Measurements from ENCODE around the gene FMNL1. TPM values are rescaled to one million over a fixed set of nuclear protein-coding genes. Genes with fewer than 3 reads are reported as not detected.

Gene FMNL1
- total RNA-seq, 1 experiment from 2014 or later, result 20.0 TPM

DNA sequence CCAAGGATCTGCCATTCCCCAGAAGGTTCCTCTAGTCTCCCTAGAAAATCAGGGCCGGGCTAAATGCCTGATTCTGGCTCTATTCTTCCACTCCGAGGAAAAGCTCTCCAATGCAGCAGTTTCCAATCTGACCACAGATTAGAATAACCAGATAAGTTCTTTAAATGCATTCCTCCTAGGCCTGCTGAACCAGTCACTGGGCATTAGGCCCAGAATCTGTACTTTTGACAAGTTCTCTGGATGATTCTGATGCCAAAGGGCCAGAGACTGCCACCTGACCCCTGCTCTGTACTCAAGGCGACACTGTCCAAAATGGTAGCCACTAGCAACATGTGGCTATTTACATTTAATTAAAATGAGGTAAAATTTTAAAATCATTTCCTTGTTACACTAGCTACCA is 72.8 kb downstream of the FMNL1 start:
- DNase-seq (ENCODE audit: low read depth, low spot score), result no peak
- POLR2A ChIA-PET, result no interaction called here

DNA sequence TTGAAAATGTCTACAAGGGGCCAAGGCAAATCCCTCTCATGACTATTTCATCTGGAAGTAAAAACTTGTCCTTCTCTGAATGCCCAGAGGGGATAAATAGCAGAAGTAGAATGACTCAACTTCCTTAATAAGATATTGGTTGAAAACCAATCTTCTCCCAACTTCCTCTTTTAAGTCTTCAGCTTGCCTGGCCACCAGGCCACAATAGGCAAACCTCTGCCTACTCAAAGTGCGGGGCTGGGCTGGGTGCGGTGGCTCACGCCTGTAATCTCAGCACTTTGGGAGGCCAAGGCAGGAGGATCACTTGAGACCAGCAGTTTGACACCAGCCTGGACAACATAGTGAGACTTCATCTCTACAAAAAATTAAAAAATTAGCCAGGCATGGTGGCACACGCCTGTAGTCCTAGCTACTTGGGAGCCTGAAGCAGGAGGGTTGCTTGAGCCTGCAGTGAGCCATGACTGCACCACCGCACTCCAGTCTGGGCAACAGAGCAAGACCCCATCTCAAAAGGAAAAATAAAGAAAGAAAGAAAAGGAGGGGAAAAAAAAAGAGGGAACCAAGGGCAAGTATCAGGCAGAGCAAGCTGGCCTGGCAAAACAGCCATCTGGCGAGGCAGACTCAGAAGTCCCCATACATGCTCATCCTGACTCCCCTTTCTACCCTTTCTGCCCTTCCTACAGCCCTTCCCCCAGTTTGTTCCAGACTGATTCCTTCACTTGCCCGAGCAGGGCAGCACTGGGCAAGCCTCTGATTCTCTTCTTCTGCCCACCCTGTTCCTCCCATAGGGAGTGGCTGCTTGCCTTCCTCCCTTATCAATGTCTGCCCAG is 74.5 kb downstream of the FMNL1 start:
- ChIA-PET CTCF (no interaction called here), POLR2A (no interaction called here)
- no peak overlapping the region for H3K4me3 ChIP-seq (ENCODE audit: low read depth in 2 of 2, low read length in 2 of 2)
- H3K27ac ChIP-seq (ENCODE audit: low read length), result peak overlapping the region; percentile 93
- no peaks in the 10 kb centered on the region for H3K36me3 ChIP-seq (ENCODE audit: control insufficient read depth, insufficient read depth, low read length)
- peaks cover 94% of the 10 kb centered on the region for H3K4me1 ChIP-seq (ENCODE audit: control insufficient read depth, insufficient read depth, low read length)
- ATAC-seq, result no peak
- intact Hi-C loops (cut with micrococcal nuclease; ENCODE audit: unreplicated experiment), result no loop called here
- in situ Hi-C loops (cut with HindIII; ENCODE audit: low pct_unique_long_range_greater_than_20kb, low sequenced_read_pairs), result no loop called here
- no peak for TF ChIP-seq POLR2AphosphoS5 (IDR thresholded peaks at IDR 0.05; ENCODE audit: low read depth, low read length)
- TF ChIP-seq, protein P1, sequence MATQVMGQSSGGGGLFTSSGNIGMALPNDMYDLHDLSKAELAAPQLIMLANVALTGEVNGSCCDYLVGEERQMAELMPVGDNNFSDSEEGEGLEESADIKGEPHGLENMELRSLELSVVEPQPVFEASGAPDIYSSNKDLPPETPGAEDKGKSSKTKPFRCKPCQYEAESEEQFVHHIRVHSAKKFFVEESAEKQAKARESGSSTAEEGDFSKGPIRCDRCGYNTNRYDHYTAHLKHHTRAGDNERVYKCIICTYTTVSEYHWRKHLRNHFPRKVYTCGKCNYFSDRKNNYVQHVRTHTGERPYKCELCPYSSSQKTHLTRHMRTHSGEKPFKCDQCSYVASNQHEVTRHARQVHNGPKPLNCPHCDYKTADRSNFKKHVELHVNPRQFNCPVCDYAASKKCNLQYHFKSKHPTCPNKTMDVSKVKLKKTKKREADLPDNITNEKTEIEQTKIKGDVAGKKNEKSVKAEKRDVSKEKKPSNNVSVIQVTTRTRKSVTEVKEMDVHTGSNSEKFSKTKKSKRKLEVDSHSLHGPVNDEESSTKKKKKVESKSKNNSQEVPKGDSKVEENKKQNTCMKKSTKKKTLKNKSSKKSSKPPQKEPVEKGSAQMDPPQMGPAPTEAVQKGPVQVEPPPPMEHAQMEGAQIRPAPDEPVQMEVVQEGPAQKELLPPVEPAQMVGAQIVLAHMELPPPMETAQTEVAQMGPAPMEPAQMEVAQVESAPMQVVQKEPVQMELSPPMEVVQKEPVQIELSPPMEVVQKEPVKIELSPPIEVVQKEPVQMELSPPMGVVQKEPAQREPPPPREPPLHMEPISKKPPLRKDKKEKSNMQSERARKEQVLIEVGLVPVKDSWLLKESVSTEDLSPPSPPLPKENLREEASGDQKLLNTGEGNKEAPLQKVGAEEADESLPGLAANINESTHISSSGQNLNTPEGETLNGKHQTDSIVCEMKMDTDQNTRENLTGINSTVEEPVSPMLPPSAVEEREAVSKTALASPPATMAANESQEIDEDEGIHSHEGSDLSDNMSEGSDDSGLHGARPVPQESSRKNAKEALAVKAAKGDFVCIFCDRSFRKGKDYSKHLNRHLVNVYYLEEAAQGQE (IDR thresholded peaks at IDR 0.05; ENCODE audit: insufficient read depth in 1 of 2, low read depth in 2 of 2, low read length in 1 of 2), result no peak
- no peak for TF ChIP-seq TCF7L2 (IDR thresholded peaks at IDR 0.05; ENCODE audit: low read depth, low read length)
- TF ChIP-seq, protein P2, sequence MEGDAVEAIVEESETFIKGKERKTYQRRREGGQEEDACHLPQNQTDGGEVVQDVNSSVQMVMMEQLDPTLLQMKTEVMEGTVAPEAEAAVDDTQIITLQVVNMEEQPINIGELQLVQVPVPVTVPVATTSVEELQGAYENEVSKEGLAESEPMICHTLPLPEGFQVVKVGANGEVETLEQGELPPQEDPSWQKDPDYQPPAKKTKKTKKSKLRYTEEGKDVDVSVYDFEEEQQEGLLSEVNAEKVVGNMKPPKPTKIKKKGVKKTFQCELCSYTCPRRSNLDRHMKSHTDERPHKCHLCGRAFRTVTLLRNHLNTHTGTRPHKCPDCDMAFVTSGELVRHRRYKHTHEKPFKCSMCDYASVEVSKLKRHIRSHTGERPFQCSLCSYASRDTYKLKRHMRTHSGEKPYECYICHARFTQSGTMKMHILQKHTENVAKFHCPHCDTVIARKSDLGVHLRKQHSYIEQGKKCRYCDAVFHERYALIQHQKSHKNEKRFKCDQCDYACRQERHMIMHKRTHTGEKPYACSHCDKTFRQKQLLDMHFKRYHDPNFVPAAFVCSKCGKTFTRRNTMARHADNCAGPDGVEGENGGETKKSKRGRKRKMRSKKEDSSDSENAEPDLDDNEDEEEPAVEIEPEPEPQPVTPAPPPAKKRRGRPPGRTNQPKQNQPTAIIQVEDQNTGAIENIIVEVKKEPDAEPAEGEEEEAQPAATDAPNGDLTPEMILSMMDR (IDR thresholded peaks at IDR 0.05), result no peak
- no peaks in the 10 kb centered on the region for H3K9me3 ChIP-seq (ENCODE audit: control insufficient read depth, insufficient read depth, low read depth, low read length)
- no peaks in the 10 kb centered on the region for H3K27me3 ChIP-seq (ENCODE audit: control insufficient read depth, insufficient read depth, low read length)
- BruUV-seq (replicated peaks), result no TSS peak
- DNase-seq (ENCODE audit: low read depth, low spot score), result no peak

More for the DNA sequence above, 72.8 kb downstream of the FMNL1 start:
- Histone ChIP-seq H3K36me3 (ENCODE audit: control insufficient read depth, insufficient read depth, low read length) (peaks cover 4% of the 10 kb centered on the region), H3K9me3 (ENCODE audit: control insufficient read depth, insufficient read depth, low read depth, low read length) (no peaks in the 10 kb centered on the region), H3K4me3 (ENCODE audit: low read depth in 2 of 2, low read length in 2 of 2) (no peak overlapping the region), H3K4me1 (ENCODE audit: control insufficient read depth, insufficient read depth, low read length) (peaks cover 97% of the 10 kb centered on the region), H3K27ac (ENCODE audit: low read length) (peak overlapping the region; percentile 93), H3K27me3 (ENCODE audit: control insufficient read depth, insufficient read depth, low read length) (no peaks in the 10 kb centered on the region)
- intact Hi-C loops (cut with micrococcal nuclease; ENCODE audit: unreplicated experiment), result no loop called here
- TF ChIP-seq TCF7L2 (IDR thresholded peaks at IDR 0.05; ENCODE audit: low read depth, low read length) (no peak), POLR2AphosphoS5 (IDR thresholded peaks at IDR 0.05; ENCODE audit: low read depth, low read length) (no peak), SIN3A (IDR thresholded peaks at IDR 0.05; ENCODE audit: borderline replicate concordance, insufficient read depth, low read depth, low read length) (no peak)
- TF ChIP-seq, protein P1 (IDR thresholded peaks at IDR 0.05; ENCODE audit: insufficient read depth in 1 of 2, low read depth in 2 of 2, low read length in 1 of 2), result no peak
- TF ChIP-seq, protein P2 (IDR thresholded peaks at IDR 0.05), result no peak
- CTCF ChIA-PET, result no interaction called here
- ATAC-seq, result no peak
- TSS peak; percentile 5 for BruUV-seq (replicated peaks)
- in situ Hi-C loops (cut with HindIII; ENCODE audit: low pct_unique_long_range_greater_than_20kb, low sequenced_read_pairs), result no loop called here
